GM12873 (cell line): Measurements from ENCODE around the gene FBXL16.

ENCODE experiments used
- TF ChIP-seq, protein P1 (sequence below): IDR thresholded peaks from 2 replicates; pipeline ENCODE4 v1.5.1; 2012; ENCODE audit warnings: low read depth, mild to moderate bottlenecking, moderate library complexity, low read length, control low read depth; ENCODE audit not compliant: insufficient read depth; ENCODE audit errors: missing control alignments

The FBXL16 gene

DNA sequence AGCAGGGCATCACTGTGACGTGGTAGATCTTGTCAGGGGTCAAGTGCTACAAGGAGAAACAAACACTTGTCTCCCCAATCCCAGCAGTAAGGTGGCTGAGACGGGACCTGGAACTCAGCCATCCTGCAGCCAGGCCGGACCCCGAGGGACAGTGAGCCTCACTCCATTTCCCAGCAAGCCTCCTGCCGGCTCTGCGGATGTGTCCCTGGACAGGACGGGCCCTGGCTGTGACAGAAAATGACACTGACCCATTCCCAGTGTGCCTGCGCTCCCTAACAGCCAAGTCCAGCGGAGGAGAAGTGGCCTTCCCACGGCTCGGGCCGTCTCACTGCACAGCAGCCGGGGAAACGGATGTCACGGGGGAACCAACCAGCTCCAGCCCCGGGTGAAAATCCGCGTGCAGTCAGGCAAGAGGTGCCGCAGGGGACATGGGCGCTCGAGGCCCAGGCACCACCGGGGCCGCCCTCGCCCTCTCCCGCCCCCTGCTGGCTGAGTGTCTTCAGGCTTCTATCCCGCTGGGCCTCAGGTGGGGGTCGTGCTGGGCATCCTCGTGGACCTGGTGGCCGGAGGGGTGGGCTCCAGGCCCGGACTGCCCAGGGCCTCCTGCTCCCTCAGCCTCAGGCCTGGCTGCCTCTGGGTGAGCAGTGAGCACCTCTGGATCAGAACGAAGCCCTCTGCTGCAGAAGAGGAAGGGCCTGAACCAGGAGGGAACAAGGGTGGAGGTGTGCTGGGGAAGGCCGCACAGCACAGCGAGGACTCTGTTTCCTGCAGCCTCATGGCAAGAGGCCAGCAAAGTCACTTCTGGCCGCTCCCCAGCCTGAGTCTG, 28.0 kb upstream of the FBXL16 start:
- TF ChIP-seq, protein P1, sequence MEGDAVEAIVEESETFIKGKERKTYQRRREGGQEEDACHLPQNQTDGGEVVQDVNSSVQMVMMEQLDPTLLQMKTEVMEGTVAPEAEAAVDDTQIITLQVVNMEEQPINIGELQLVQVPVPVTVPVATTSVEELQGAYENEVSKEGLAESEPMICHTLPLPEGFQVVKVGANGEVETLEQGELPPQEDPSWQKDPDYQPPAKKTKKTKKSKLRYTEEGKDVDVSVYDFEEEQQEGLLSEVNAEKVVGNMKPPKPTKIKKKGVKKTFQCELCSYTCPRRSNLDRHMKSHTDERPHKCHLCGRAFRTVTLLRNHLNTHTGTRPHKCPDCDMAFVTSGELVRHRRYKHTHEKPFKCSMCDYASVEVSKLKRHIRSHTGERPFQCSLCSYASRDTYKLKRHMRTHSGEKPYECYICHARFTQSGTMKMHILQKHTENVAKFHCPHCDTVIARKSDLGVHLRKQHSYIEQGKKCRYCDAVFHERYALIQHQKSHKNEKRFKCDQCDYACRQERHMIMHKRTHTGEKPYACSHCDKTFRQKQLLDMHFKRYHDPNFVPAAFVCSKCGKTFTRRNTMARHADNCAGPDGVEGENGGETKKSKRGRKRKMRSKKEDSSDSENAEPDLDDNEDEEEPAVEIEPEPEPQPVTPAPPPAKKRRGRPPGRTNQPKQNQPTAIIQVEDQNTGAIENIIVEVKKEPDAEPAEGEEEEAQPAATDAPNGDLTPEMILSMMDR = peak; percentile 46

DNA sequence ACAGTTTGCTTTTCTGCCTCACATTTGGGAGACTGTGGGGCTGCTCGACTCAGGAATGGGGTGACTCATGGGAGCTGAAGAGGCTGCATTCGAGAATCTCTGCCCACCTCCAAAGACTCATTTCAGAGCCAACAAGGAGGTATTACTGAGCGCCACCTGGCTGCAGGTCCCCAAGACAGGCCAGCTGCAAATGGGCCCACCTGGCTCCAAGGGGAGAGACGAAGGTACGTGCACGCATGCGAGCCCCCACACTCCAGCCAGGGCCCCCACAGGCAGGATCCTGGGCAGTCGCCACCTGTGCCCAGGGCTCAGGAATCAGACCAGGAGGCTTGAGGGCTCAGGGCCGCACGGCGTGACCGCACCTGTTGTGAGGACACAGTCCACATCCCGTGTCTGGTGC, 27.3 kb upstream of the FBXL16 start:
- TF ChIP-seq, protein P1 = no peak

DNA sequence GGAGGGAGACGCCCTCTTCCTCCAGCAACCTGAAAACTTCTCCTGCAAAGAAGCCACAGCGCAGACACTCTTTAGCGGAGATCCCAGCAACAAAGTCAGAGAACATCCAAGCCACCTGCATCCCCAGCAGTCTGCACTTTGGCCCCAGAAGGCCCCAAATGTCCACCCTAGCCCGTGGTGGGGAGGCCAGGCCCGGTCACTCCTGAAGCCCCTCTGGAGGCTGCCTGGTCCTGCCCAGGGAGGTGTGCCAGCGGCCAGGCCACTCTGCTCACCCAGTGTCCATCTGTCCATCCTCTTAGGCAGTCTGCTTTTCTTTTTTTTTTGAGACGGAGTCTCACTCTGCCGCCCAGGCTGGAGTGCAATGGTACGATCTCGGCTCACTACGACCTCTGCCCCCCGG, 26.7 kb upstream of the FBXL16 start:
- TF ChIP-seq, protein P1 = no peak

DNA sequence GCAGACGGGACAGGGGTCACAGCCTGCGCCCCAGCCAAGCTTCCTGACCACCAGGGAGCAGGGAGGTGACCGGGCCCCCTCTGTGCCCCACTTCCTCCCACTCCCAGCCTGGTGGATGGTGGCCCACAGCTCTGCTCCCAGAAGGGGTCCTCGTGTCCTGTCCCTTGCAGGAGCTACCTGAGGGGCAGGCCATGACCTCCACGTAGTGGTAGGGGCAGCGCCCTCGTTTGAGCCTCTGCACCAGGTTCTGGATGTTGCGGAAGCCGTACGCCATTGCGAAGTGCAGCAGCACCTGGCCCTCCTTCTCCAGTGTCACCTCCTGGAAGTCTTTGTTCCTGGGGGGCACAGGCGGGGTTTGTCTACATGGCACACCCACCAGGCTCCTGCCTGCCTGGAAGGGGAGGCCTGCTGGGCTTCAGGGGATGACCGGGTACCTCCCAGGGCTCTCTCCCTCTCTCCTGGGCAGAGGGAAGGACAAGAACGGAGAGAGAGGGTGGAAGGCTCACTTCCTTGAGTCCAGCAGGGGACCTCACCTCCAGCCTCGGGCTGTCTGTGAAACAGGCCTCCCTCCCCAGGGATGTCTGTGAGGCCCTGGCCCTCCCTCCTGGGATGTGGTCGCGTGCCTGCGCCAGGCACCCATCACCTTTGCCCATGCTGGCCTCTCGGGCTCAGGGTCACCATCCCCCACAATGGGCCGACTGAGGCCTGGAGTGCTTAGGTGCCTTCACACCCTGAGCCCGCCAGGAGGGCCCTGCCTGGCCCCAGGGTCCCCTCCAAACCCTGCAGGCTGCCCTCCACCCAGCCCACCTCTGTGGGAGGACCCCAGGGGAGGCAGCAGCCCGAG, 25.3 kb upstream of the FBXL16 start:
- TF ChIP-seq, protein P1 = no peak

DNA sequence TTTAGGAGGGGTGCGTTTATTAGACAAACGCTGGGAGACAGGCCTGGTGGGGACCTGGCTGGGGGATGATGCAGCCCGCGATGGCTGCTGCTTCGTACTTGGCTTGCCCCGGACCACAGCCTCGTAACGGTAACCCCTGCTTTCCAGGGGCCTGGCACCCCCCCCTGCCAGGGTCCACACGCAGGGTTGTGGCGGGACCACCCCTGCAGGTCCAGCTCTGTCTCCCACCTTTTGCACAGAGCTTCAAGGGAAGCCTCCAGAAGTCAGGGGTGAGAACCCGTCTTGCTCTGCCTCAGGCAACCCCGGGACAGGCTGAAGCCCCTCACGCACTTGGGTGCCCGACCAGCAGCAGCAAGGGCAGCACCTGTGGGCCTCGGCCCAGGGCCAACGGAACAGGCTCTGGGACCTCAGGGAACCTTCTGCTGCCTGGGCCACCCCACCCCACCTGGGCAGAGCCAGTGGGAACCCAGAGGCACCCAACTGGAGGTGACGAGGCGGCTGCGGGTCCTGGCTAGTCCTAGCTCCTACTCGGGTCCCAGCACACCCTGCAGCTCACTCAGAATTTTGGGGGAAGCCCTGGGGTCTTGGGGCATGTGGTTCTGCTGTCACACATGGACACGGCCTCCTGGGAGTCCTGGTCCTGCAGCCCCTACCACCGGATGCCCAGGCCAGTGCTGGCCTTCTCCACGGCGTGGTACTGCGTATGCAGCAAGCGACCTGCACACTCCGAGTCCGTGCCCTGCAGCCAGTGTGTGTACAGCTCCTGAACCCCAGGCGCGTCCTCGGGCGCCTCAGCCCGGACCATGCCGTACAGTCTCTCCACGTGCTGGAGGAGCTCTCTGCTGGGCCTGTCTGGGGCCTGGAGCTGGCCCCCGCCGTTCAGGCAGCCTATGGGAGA, 24.4 kb upstream of the FBXL16 start:
- TF ChIP-seq, protein P1 = no peak

DNA sequence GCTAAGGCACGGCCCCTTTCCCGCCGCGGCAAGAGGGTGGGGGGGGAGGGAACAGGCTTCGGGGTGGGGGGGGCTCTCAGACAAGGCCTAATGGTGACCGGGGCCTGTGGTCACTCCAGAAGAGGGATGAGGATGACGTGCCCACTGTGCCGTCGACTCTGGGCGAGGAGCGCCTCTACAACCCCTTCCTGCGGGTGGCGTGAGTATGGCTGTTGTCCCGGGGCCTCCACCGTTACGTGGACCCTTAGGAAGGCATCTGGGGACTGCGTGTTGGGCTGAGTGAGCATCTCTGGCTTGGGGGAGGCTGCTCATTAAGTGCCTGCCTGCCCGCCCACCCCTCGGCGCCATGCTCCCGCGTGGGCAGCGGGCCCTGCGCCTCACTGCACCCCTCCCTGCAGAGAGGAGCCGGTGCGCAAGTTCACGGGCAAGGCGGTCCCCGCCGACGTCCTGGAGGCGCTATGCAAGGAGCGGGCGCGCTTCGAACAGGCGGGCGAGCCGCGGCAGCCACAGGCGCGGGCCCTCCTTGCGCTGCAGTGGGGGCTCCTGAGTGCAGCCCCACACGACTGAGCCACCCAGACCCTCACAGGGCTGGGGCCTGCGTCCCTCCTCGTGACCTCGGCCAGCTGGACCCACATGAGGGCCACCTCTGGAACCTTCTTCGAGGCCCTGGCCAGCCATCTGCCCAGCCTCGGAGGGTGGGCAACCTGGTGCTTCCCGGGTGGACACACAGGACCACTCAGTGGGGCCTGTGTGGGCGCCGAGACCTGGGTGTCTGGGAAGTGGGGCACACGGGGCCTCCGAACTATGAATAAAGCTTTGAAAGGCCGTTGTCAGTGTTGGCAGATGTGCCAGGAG, 23.5 kb upstream of the FBXL16 start:
- TF ChIP-seq, protein P1 = no peak
